ENCODE results near the gene NR3C2.

NR3C2 gene

GRCh38 chr4:148441624-148441985, 609 bp downstream of the NR3C2 start:
- no peak for TF ChIP-seq CTCF (IDR thresholded peaks at IDR 0.05; ENCODE audit: low read depth, low read length, missing control alignments)
- peak overlapping the region; percentile 78 for H3K4me3 ChIP-seq (ENCODE audit: low read depth, low read length)
- no peak for DNase-seq
- H3K27me3 ChIP-seq (replicated peaks) = peaks cover 34% of the 10 kb centered on the region
- H3K36me3 ChIP-seq (replicated peaks) = no peaks in the 10 kb centered on the region
- in situ Hi-C loops (cut with HindIII; ENCODE audit: low pct_ligation_motif_present, low sequenced_read_pairs) = no loop called here
- H3K27ac ChIP-seq = no peak overlapping the region

GRCh38 chr4:148438047-148438446, 4.2 kb downstream of the NR3C2 start:
- no peak for DNase-seq
- in situ Hi-C loops (cut with HindIII; ENCODE audit: low pct_ligation_motif_present, low sequenced_read_pairs) = no loop called here
- Histone ChIP-seq H3K36me3 (replicated peaks) (no peaks in the 10 kb centered on the region), H3K4me3 (ENCODE audit: low read depth, low read length) (no peak overlapping the region), H3K27ac (no peak overlapping the region), H3K27me3 (replicated peaks) (peaks cover 11% of the 10 kb centered on the region)
- peak; percentile 5 for TF ChIP-seq CTCF (IDR thresholded peaks at IDR 0.05; ENCODE audit: low read depth, low read length, missing control alignments)

- Histone ChIP-seq H3K27me3 (replicated peaks) (peaks cover 11% of the 10 kb centered on the region), H3K4me3 (ENCODE audit: low read depth, low read length) (no peak overlapping the region), H3K27ac (no peak overlapping the region), H3K36me3 (replicated peaks) (no peaks in the 10 kb centered on the region)
- in situ Hi-C loops (cut with HindIII; ENCODE audit: low pct_ligation_motif_present, low sequenced_read_pairs) = no loop called here
- no peak for DNase-seq
- no peak for TF ChIP-seq CTCF (IDR thresholded peaks at IDR 0.05; ENCODE audit: low read depth, low read length, missing control alignments)
Observed at GRCh38 chr4:148437439-148437838, 4.8 kb downstream of the NR3C2 start.

GRCh38 chr4:148436512-148436911, 5.7 kb downstream of the NR3C2 start:
- H3K27me3 ChIP-seq (replicated peaks) = peaks cover 8% of the 10 kb centered on the region
- H3K36me3 ChIP-seq (replicated peaks) = no peaks in the 10 kb centered on the region
- no peak for TF ChIP-seq CTCF (IDR thresholded peaks at IDR 0.05; ENCODE audit: low read depth, low read length, missing control alignments)
- in situ Hi-C loops (cut with HindIII; ENCODE audit: low pct_ligation_motif_present, low sequenced_read_pairs) = no loop called here
- H3K27ac ChIP-seq = no peak overlapping the region
- DNase-seq = no peak
- H3K4me3 ChIP-seq (ENCODE audit: low read depth, low read length) = no peak overlapping the region

- Histone ChIP-seq H3K36me3 (replicated peaks) (no peaks in the 10 kb centered on the region), H3K27me3 (replicated peaks) (peaks cover 5% of the 10 kb centered on the region), H3K27ac (no peak overlapping the region), H3K4me3 (ENCODE audit: low read depth, low read length) (no peak overlapping the region)
- in situ Hi-C loops (cut with HindIII; ENCODE audit: low pct_ligation_motif_present, low sequenced_read_pairs) = no loop called here
- no peak for TF ChIP-seq CTCF (IDR thresholded peaks at IDR 0.05; ENCODE audit: low read depth, low read length, missing control alignments)
- no peak for DNase-seq
Observed at GRCh38 chr4:148435654-148436406, 6.4 kb downstream of the NR3C2 start.

Data from brain microvascular endothelial cell (primary cell).